Erythroblast (primary cell): ENCODE results near the gene TRIP6.

Source experiments
- GATA1 ChIP-seq: IDR thresholded peaks from 2 replicates; pipeline ENCODE4 v1.6.1; 2011; ENCODE audit warnings: low read depth, mild to moderate bottlenecking, control low read depth, low read length, moderate library complexity
- POLR2A ChIP-seq: IDR thresholded peaks from 2 replicates; pipeline ENCODE4 v1.6.1; 2011; ENCODE audit warnings: mild to moderate bottlenecking, low read length

- TF ChIP-seq POLR2A, result no peak
- TF ChIP-seq GATA1, result no peak
Observed at GRCh38 chr7:100902638-100903037, 35.5 kb downstream of the TRIP6 start.
